ENCODE measurements around the gene RAB25. TPM values are rescaled to one million over a fixed set of nuclear protein-coding genes. Genes with fewer than 3 reads are reported as not detected.

The RAB25 gene
- total RNA-seq, 1 experiment from 2014 or later, result 18.1 TPM

- no peaks in the 10 kb centered on the region for H3K9me2 ChIP-seq (replicated peaks; ENCODE audit: low read length)
- no peak for ATAC-seq
- H3K4me3 ChIP-seq (ENCODE audit: low read length), result no peak overlapping the region
- no peaks in the 10 kb centered on the region; the same call in 1 of the 2 replicates for H3K4me1 ChIP-seq (ENCODE audit: insufficient read depth, low read length)
- no peaks in the 10 kb centered on the region for H3K27me3 ChIP-seq (ENCODE audit: low read length)
- DNase-seq, result no peak
- no peaks in the 10 kb centered on the region for H3K79me2 ChIP-seq (ENCODE audit: low read length)
- H3K9me3 ChIP-seq (ENCODE audit: low read length), result no peaks in the 10 kb centered on the region
- H2AFZ ChIP-seq (ENCODE audit: low read length), result no peak overlapping the region
- ChIA-PET CTCF (no interaction called here), POLR2A (ENCODE audit: unreplicated experiment) (no interaction called here)
- no peaks in the 10 kb centered on the region for H4K20me1 ChIP-seq (ENCODE audit: low read length)
- H3K27ac ChIP-seq (ENCODE audit: low read length), result no peak overlapping the region
- no peak overlapping the region for H3K9ac ChIP-seq (ENCODE audit: low read length)
- TF ChIP-seq EZH2phosphoT487 (IDR thresholded peaks at IDR 0.05; ENCODE audit: borderline replicate concordance, low read length), result no peak
- TF ChIP-seq CTCF (conservative IDR thresholded peaks at IDR 0.05; ENCODE audit: low read depth, low read length), result no peak
- TF ChIP-seq EZH2 (IDR thresholded peaks at IDR 0.05; ENCODE audit: low read length, unreplicated experiment), result no peak
- no peak overlapping the region for H3K4me2 ChIP-seq (ENCODE audit: low read length)
- H3K36me3 ChIP-seq (ENCODE audit: low read depth, low read length), result peaks cover 10% of the 10 kb centered on the region
- peaks cover 3% of the 10 kb centered on the region for H3F3A ChIP-seq (ENCODE audit: low read length, unreplicated experiment)
- intact Hi-C loops (cut with micrococcal nuclease), result no loop called here
- no TSS peak for BruUV-seq (replicated peaks)
Measured at GRCh38 chr1:156072251-156072650, 11.3 kb downstream of the RAB25 start.

- H2AFZ ChIP-seq (ENCODE audit: low read length), result no peak overlapping the region
- H3K27me3 ChIP-seq (ENCODE audit: low read length), result no peaks in the 10 kb centered on the region
- peaks cover 13% of the 10 kb centered on the region for H3K36me3 ChIP-seq (ENCODE audit: low read depth, low read length)
- POLR2A ChIA-PET (ENCODE audit: unreplicated experiment), result no interaction called here
- H4K20me1 ChIP-seq (ENCODE audit: low read length), result no peaks in the 10 kb centered on the region
- H3K9ac ChIP-seq (ENCODE audit: low read length), result no peak overlapping the region
- BruUV-seq (replicated peaks), result no TSS peak
- H3K27ac ChIP-seq (ENCODE audit: low read length), result no peak overlapping the region
- DNase-seq (no peak), ATAC-seq (no peak)
- H3K4me2 ChIP-seq (ENCODE audit: low read length), result no peak overlapping the region
- H3K4me3 ChIP-seq (ENCODE audit: low read length), result no peak overlapping the region
- TF ChIP-seq CTCF (conservative IDR thresholded peaks at IDR 0.05; ENCODE audit: low read depth, low read length) (no peak), EZH2 (IDR thresholded peaks at IDR 0.05; ENCODE audit: low read length, unreplicated experiment) (no peak), EZH2phosphoT487 (IDR thresholded peaks at IDR 0.05; ENCODE audit: borderline replicate concordance, low read length) (no peak)
- H3K79me2 ChIP-seq (ENCODE audit: low read length), result no peaks in the 10 kb centered on the region
- H3K9me3 ChIP-seq (ENCODE audit: low read length), result no peaks in the 10 kb centered on the region
- CTCF ChIA-PET, result interaction anchor here (0.5 kb wide), 1 partner anchor 152 kb away, joined by 5 read pairs; no protein-coding TSS in a partner anchor
- H3K4me1 ChIP-seq (ENCODE audit: insufficient read depth, low read length), result no peaks in the 10 kb centered on the region
- H3K9me2 ChIP-seq (replicated peaks; ENCODE audit: low read length), result no peaks in the 10 kb centered on the region
- peaks cover 3% of the 10 kb centered on the region for H3F3A ChIP-seq (ENCODE audit: low read length, unreplicated experiment)
- intact Hi-C loops (cut with micrococcal nuclease), result no loop called here
Measured at GRCh38 chr1:156073110-156073687, 12.2 kb downstream of the RAB25 start.

- TF ChIP-seq EZH2 (IDR thresholded peaks at IDR 0.05; ENCODE audit: low read length, unreplicated experiment) (no peak), CTCF (conservative IDR thresholded peaks at IDR 0.05; ENCODE audit: low read depth, low read length) (no peak), EZH2phosphoT487 (IDR thresholded peaks at IDR 0.05; ENCODE audit: borderline replicate concordance, low read length) (no peak)
- H3K4me2 ChIP-seq (ENCODE audit: low read length), result no peak overlapping the region
- no peaks in the 10 kb centered on the region for H3K9me2 ChIP-seq (replicated peaks; ENCODE audit: low read length)
- no peak for DNase-seq
- H3K4me1 ChIP-seq (ENCODE audit: insufficient read depth, low read length), result no peaks in the 10 kb centered on the region
- peaks cover 13% of the 10 kb centered on the region for H3K36me3 ChIP-seq (ENCODE audit: low read depth, low read length)
- no peak overlapping the region for H3K27ac ChIP-seq (ENCODE audit: low read length)
- ATAC-seq, result no peak
- intact Hi-C loops (cut with micrococcal nuclease), result no loop called here
- no peak overlapping the region for H2AFZ ChIP-seq (ENCODE audit: low read length)
- H4K20me1 ChIP-seq (ENCODE audit: low read length), result no peaks in the 10 kb centered on the region
- peaks cover 3% of the 10 kb centered on the region for H3F3A ChIP-seq (ENCODE audit: low read length, unreplicated experiment)
- BruUV-seq (replicated peaks), result no TSS peak
- H3K27me3 ChIP-seq (ENCODE audit: low read length), result no peaks in the 10 kb centered on the region
- no peaks in the 10 kb centered on the region for H3K79me2 ChIP-seq (ENCODE audit: low read length)
- H3K4me3 ChIP-seq (ENCODE audit: low read length), result no peak overlapping the region
- POLR2A ChIA-PET (ENCODE audit: unreplicated experiment), result no interaction called here
- CTCF ChIA-PET, result no interaction called here
- H3K9me3 ChIP-seq (ENCODE audit: low read length), result no peaks in the 10 kb centered on the region
- no peak overlapping the region for H3K9ac ChIP-seq (ENCODE audit: low read length)
Measured at GRCh38 chr1:156073740-156074139, 12.8 kb downstream of the RAB25 start.

All from PC-3 (cell line).